ENCODE results near the gene PES1. TPM values are rescaled to one million over a fixed set of nuclear protein-coding genes. Genes with fewer than 3 reads are reported as not detected.
"Not testable (repeated sequence)": the region's sequence is repeated elsewhere in the genome, so short reads cannot be mapped to it uniquely, and the experiment has no call there.

PES1 gene
- total RNA-seq, 1 donor from 2014 or later, result 168 TPM

DNA sequence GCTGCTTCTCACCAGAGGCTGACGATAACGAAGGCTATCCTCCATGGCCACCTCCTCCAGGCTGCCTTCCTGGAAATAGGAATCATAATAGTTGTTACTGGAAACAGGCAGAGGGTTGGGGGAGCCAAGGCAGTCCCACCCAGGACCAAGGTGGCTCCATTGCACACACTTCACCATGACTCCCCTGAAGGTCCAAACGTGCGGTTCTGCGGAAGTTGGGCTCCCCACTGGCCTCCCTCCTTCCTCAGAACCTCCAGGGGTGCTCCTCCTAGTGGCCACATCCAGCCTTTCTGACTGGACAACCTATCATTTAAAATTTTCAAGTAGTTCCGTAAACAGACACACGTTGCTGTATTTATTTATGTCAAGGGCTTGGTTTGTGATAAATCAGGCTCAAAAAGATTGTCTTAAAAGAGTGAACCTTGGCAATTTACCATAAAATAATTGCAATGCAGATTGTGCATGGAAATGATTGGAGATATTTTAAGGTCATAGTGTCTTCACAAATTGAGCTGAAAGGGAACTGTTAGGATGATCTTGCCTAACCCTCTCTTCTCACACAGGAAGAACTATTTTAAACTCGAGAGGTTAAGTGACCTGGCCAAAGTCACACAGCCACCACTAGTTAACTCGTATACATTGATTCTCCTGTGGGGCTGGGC is 13.9 kb upstream of the PES1 start:
- H3K36me3 Mint-ChIP-seq (ENCODE audit: low read depth), result peaks cover 1% of the 10 kb centered on the region
- no peaks in the 10 kb centered on the region for H3K27me3 Mint-ChIP-seq (ENCODE audit: insufficient read depth)
- peak overlapping the region; percentile 10 for H3K27ac Mint-ChIP-seq
- intact Hi-C loops (cut with micrococcal nuclease), result no loop called here
- H3K4me1 Mint-ChIP-seq (ENCODE audit: low read depth), result peaks cover 56% of the 10 kb centered on the region
- H3K4me3 Mint-ChIP-seq, result peak overlapping the region; percentile 45
- no peaks in the 10 kb centered on the region for H3K9me3 Mint-ChIP-seq
- peak; percentile 32 for DNase-seq (ENCODE audit: low spot score)

- H3K4me3 Mint-ChIP-seq, result no peak overlapping the region
- peaks cover 1% of the 10 kb centered on the region for H3K36me3 Mint-ChIP-seq (ENCODE audit: low read depth)
- DNase-seq (ENCODE audit: low spot score), result no peak
- no peak overlapping the region for H3K27ac Mint-ChIP-seq
- no peaks in the 10 kb centered on the region for H3K9me3 Mint-ChIP-seq
- no peaks in the 10 kb centered on the region for H3K27me3 Mint-ChIP-seq (ENCODE audit: insufficient read depth)
- intact Hi-C loops (cut with micrococcal nuclease), result loop anchor here (5.0 kb wide), 1 partner anchor 212 kb away; no protein-coding TSS in a partner anchor
- H3K4me1 Mint-ChIP-seq (ENCODE audit: low read depth), result peaks cover 47% of the 10 kb centered on the region
These were observed 13.0 kb upstream of the PES1 start for GRCh38 chr22:30604723-30605122.

DNA sequence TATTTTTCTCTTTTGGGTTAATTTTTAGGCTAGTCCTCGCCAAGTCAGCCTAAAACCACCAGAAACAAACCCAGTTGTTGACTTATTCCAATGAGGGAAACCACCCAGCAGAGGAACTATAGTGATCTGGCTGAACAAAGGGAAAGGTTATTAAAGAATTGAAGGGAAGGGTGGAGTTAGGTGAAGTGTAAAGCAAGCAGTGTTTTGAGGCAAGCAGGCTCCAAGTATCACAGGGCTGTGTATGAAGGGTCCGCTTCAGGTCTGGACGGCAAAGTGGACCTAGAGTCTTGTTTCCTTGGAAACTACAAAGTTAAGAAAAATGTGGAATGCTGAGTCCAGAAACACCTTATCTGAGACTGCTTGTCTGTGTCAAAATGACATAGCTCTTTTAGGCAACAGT is 12.1 kb upstream of the PES1 start:
- Mint-ChIP-seq H3K27me3 (ENCODE audit: insufficient read depth) (no peaks in the 10 kb centered on the region), H3K9me3 (no peaks in the 10 kb centered on the region), H3K4me1 (ENCODE audit: low read depth) (peaks cover 38% of the 10 kb centered on the region), H3K4me3 (no peak overlapping the region), H3K27ac (no peak overlapping the region), H3K36me3 (ENCODE audit: low read depth) (no peaks in the 10 kb centered on the region)
- intact Hi-C loops (cut with micrococcal nuclease), result loop anchor here (2.0 to 5.0 kb wide), 2 partner anchors 159 to 212 kb away; no protein-coding TSS in a partner anchor
- no peak for DNase-seq (ENCODE audit: low spot score)

DNA sequence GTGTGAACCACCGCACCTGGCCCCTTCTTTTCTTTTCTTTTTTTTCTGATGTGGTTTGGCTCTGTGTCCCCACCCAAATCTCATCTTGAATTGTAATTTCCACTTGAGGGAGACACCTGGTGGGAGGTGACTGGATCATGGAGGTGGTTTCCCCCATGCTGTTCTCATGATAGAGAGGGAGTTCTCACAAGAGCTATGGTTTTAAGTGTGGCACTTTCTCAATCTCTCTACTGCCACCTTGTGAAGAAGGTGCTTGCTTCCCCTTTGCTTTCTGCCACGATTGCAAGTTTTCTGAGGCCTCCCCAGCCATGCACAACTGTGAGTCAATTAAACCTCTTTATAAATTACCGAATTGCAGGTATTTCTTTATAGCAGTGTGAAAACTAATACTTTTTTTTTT is 10.3 kb upstream of the PES1 start:
- Mint-ChIP-seq H3K36me3 (ENCODE audit: low read depth) (no peaks in the 10 kb centered on the region), H3K4me3 (no peak overlapping the region), H3K4me1 (ENCODE audit: low read depth) (peaks cover 21% of the 10 kb centered on the region), H3K27me3 (ENCODE audit: insufficient read depth) (no peaks in the 10 kb centered on the region), H3K9me3 (no peaks in the 10 kb centered on the region), H3K27ac (no peak overlapping the region)
- intact Hi-C loops (cut with micrococcal nuclease), result loop anchor here (2.0 to 5.0 kb wide), 2 partner anchors 157 to 210 kb away; no protein-coding TSS in a partner anchor
- DNase-seq (ENCODE audit: low spot score), result peak; percentile 5

DNA sequence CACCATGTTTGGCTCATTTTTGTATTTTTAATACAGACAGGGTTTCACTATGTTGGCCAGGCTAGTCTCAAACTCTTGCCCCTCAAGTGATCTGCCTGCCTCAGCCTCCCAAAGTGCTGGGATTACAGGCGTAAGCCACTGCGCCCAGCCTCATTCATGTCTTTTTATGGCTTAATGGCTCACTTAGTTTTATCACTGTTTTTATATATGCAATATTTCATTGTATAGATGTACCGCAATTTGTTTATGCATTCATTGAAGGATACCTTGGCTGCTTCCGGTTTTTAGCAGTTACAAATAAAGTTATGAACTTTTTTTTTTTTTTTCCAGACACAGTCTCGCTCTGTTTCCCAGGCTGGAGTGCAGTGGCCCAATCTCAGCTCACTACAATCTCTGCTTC is 9.8 kb upstream of the PES1 start:
- no peaks in the 10 kb centered on the region for H3K9me3 Mint-ChIP-seq
- no peaks in the 10 kb centered on the region for H3K36me3 Mint-ChIP-seq (ENCODE audit: low read depth)
- H3K27me3 Mint-ChIP-seq (ENCODE audit: insufficient read depth), result no peaks in the 10 kb centered on the region
- H3K4me1 Mint-ChIP-seq (ENCODE audit: low read depth), result peaks cover 16% of the 10 kb centered on the region
- DNase-seq (ENCODE audit: low spot score), result no peak
- H3K4me3 Mint-ChIP-seq, result no peak overlapping the region
- H3K27ac Mint-ChIP-seq, result no peak overlapping the region
- intact Hi-C loops (cut with micrococcal nuclease), result loop anchor here (5.0 kb wide), 1 partner anchor 209 kb away; no protein-coding TSS in a partner anchor

DNA sequence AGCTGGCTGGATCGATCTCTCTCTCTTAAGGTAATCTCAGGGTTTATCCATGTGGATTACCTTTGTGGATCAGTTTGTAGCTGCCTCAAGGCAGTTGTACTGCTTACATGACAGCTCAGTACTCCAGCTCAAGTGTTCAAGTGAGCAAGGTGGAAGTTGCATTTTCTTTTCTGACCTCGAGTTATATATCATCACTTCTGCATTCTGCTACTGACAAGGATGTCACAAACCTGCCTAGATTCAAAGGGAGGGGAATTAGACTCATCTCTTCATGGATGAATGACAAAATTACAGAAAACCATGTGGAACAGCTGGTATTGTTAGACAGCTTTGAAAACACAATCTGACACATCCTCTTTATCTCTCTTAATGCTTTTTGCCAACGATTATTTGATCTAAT is 9.2 kb upstream of the PES1 start:
- Mint-ChIP-seq H3K36me3 (ENCODE audit: low read depth) (no peaks in the 10 kb centered on the region), H3K4me3 (no peak overlapping the region), H3K4me1 (ENCODE audit: low read depth) (peaks cover 11% of the 10 kb centered on the region), H3K27ac (no peak overlapping the region), H3K27me3 (ENCODE audit: insufficient read depth) (peaks cover 2% of the 10 kb centered on the region), H3K9me3 (no peaks in the 10 kb centered on the region)
- DNase-seq (ENCODE audit: low spot score), result no peak
- intact Hi-C loops (cut with micrococcal nuclease), result loop anchor here (5.0 kb wide), 1 partner anchor 209 kb away; no protein-coding TSS in a partner anchor

GRCh38 chr22:30598986-30599385 is 7.3 kb upstream of the PES1 start:
- H3K4me1 Mint-ChIP-seq (ENCODE audit: low read depth), result peaks cover 4% of the 10 kb centered on the region
- peaks cover 12% of the 10 kb centered on the region for H3K27me3 Mint-ChIP-seq (ENCODE audit: insufficient read depth)
- no peaks in the 10 kb centered on the region for H3K36me3 Mint-ChIP-seq (ENCODE audit: low read depth)
- intact Hi-C loops (cut with micrococcal nuclease), result loop anchor here (10.0 kb wide), 1 partner anchor 994 kb away; the partner anchor contains the start of gene NF2
- H3K9me3 Mint-ChIP-seq, result no peaks in the 10 kb centered on the region
- no peak overlapping the region for H3K27ac Mint-ChIP-seq
- no peak for DNase-seq (ENCODE audit: low spot score)
- no peak overlapping the region for H3K4me3 Mint-ChIP-seq

- no peaks in the 10 kb centered on the region for H3K36me3 Mint-ChIP-seq (ENCODE audit: low read depth)
These were observed 5.2 kb upstream of the PES1 start for GRCh38 chr22:30596886-30597285.

GRCh38 chr22:30596199-30596598 is 4.5 kb upstream of the PES1 start:
- Mint-ChIP-seq H3K27ac (no peak overlapping the region), H3K27me3 (ENCODE audit: insufficient read depth) (peaks cover 12% of the 10 kb centered on the region), H3K36me3 (ENCODE audit: low read depth) (no peaks in the 10 kb centered on the region), H3K9me3 (no peaks in the 10 kb centered on the region), H3K4me3 (no peak overlapping the region), H3K4me1 (ENCODE audit: low read depth) (no peaks in the 10 kb centered on the region)
- intact Hi-C loops (cut with micrococcal nuclease), result loop anchor here (10.0 kb wide), 1 partner anchor 991 kb away; the partner anchor contains the start of gene NF2
- DNase-seq (ENCODE audit: low spot score), result no peak

More at GRCh38 chr22:30596886-30597285, 5.2 kb upstream of the PES1 start:
- H3K4me3 Mint-ChIP-seq, result no peak overlapping the region
- peaks cover 12% of the 10 kb centered on the region for H3K27me3 Mint-ChIP-seq (ENCODE audit: insufficient read depth)
- no peaks in the 10 kb centered on the region for H3K9me3 Mint-ChIP-seq
- intact Hi-C loops (cut with micrococcal nuclease), result loop anchor here (10.0 kb wide), 1 partner anchor 992 kb away; the partner anchor contains the start of gene NF2
- peaks cover 1% of the 10 kb centered on the region for H3K4me1 Mint-ChIP-seq (ENCODE audit: low read depth)
- no peak for DNase-seq (ENCODE audit: low spot score)
- H3K27ac Mint-ChIP-seq, result no peak overlapping the region

GRCh38 chr22:30592360-30592713 is 627 bp upstream of the PES1 start:
- not testable (repeated sequence) for H3K27ac Mint-ChIP-seq; H3K9me3 Mint-ChIP-seq; H3K4me3 Mint-ChIP-seq; DNase-seq (ENCODE audit: low spot score); H3K4me1 Mint-ChIP-seq (ENCODE audit: low read depth); H3K36me3 Mint-ChIP-seq (ENCODE audit: low read depth)
- H3K27me3 Mint-ChIP-seq (ENCODE audit: insufficient read depth), result peaks cover 12% of the 10 kb centered on the region
- intact Hi-C loops (cut with micrococcal nuclease), result loop anchor here (1.0 to 10.0 kb wide), 14 partner anchors 17 to 1160 kb away; partner anchors contain the start of genes CASTOR1, DEPDC5, DUSP18 and MTMR3

DNA sequence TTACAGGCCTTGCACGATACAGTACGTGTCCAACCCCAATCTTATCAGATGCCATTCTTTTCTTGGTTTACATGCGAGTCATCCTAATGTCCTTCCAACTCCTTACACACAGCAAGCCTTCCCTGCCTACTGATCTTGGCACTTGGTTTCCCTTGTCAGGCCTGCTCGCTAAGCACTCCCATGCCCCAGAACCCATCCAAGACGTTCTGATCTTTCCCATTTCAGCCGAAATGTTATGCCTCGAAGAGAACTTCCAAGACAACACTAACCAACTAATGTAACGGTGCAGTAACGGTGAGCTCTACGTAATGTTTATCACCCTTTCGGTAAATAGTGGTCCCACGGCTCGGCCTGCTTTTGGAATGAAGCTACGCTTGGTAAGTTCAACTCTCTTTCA is 521 bp downstream of the PES1 start:
- no peak for DNase-seq (ENCODE audit: low spot score)
- intact Hi-C loops (cut with micrococcal nuclease), result loop anchor here (5.0 to 10.0 kb wide), 7 partner anchors 151 to 1161 kb away; partner anchors contain the start of genes CASTOR1, DEPDC5, MTMR3 and NF2
- H3K9me3 Mint-ChIP-seq, result no peaks in the 10 kb centered on the region
- H3K27me3 Mint-ChIP-seq (ENCODE audit: insufficient read depth), result peaks cover 12% of the 10 kb centered on the region
- H3K4me1 Mint-ChIP-seq (ENCODE audit: low read depth), result no peaks in the 10 kb centered on the region
- H3K36me3 Mint-ChIP-seq (ENCODE audit: low read depth), result peaks cover 10% of the 10 kb centered on the region
- H3K27ac Mint-ChIP-seq, result no peak overlapping the region
- H3K4me3 Mint-ChIP-seq, result no peak overlapping the region

GRCh38 chr22:30586414-30586813 is 5.3 kb downstream of the PES1 start:
- no peak for DNase-seq (ENCODE audit: low spot score)
- Mint-ChIP-seq H3K9me3 (no peaks in the 10 kb centered on the region), H3K36me3 (ENCODE audit: low read depth) (peaks cover 35% of the 10 kb centered on the region), H3K27me3 (ENCODE audit: insufficient read depth) (no peaks in the 10 kb centered on the region), H3K4me1 (ENCODE audit: low read depth) (no peaks in the 10 kb centered on the region), H3K4me3 (no peak overlapping the region), H3K27ac (no peak overlapping the region)
- intact Hi-C loops (cut with micrococcal nuclease), result no loop called here

- DNase-seq (ENCODE audit: low spot score), result no peak
- Mint-ChIP-seq H3K9me3 (no peaks in the 10 kb centered on the region), H3K27ac (no peak overlapping the region), H3K4me1 (ENCODE audit: low read depth) (no peaks in the 10 kb centered on the region), H3K27me3 (ENCODE audit: insufficient read depth) (no peaks in the 10 kb centered on the region), H3K4me3 (no peak overlapping the region), H3K36me3 (ENCODE audit: low read depth) (peaks cover 47% of the 10 kb centered on the region)
- intact Hi-C loops (cut with micrococcal nuclease), result no loop called here
These were observed 7.3 kb downstream of the PES1 start for GRCh38 chr22:30584441-30584840.
